Nucleus accumbens (tissue), 56 donors: ENCODE measurements around the gene CCM2.
A peak's percentile ranks its signal among the peaks of the same experiment; 100 is the strongest.

ENCODE experiments used
- DNase-seq, 56 donors: peaks; one replicate each; lab custom pipeline; 2025; lab: John Stamatoyannopoulos, UW

The CCM2 gene

DNA sequence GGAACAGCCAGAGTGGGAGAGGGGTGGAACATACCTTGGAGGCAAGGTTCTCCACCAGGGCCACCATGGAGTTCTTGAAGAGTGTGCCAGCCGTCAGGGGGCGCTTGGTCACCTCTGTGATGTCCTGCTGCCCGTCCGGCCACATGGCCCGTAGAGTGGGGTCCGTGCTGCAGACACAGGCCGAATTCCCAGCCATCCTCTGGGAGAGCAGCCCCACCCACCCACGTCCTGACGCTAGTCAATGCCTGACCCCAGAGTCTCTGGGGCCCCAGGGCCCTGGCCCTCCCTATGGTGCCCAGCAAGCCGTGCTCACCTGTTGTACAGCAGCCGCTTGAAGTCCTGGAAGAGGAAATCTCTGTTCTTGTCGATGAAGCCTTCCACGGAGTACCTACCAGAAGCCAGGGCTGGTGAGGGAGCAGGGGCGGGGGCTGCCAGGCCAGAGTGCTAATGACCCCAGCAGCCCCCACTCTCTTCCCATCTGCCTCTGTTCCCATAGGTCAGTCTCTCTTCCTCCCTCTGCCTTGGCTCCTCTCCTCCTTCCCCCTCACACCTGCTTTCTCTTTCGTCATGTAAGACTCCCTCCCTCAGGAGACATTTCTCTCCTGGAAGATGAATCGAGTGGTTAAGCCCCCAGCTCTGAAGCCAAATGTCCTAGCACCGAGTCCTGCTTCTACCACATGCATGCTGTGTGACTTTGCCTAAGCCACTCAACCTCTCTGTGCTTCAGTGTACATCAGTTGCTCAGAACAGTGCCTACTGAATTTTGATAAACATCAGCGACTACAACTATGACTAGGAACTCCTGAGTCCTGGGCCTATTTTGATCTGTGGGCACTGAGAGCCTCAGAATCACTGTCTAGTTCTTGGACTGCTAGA, 32.2 kb upstream of the CCM2 start:
- no peak for DNase-seq

DNA sequence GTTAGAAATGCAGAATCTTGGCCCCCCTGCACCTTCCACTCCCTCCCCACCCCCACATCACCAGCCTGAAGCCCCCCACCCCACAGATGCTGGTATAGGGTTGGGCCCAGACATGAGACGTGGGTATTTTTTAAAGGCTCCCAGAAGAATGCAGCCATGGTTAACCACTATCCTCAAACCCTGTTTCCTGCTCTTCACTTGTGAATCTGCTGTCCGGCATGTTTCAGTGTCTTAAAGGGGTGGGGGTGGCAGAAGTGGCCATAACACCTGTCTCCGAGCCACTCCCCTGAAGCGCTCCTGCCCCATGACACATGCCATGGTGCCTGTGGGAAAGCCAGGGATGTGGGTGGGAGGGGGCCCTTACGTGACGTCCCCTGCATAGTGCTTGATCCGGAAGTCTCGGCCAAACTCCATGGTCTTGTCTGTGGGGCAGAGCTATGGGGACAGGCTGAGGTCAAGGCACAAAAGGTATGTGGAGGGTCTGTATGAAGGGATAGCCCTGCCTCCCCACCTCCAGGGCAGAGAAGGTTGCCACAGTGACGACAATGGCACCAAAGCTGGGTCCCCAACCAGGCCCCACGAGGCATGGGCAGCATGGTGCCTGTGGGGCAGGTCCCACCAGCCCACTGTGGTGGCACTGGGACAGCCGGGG, 30.8 kb upstream of the CCM2 start:
- DNase-seq, result no peak

DNA sequence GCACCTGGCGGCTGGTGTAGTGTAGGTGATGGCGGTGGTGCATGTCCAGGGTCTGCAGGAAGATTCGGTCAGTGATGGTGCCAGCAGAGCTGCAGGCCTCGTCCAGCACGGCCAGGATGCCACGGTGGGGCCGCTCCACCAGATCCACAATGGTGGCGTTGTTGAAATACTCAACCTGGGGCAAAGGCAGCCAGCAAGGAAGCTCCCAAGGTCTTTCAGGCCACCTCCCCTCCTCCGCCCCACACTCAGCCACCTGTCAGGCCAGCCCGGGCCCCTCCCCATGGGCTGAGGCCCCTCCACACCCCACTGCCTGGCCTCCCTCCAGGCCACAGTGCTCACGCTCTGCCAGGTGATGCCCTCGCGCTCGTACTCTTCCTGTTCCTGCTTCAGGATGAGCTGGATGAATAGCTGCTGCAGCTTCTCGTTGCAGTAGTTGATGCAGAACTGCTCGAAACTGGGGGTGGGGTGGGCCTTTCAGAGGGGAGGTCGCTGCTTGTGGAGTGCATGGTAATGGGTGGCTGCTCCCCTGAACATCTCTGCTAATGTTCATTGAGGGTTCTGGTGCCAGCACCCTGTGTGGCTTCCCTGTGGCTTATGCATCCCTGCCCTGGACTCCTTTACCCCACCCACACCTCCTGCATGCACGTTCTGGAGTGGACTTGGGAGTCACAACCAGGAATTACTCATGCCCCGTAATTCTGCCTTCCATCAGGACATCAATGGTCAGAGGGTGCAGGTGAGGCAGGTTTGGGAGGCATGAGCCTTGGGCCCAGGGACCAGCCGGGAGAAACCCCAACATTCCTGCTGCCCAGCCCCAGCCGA, 30.1 kb upstream of the CCM2 start:
- DNase-seq, result no peak

DNA sequence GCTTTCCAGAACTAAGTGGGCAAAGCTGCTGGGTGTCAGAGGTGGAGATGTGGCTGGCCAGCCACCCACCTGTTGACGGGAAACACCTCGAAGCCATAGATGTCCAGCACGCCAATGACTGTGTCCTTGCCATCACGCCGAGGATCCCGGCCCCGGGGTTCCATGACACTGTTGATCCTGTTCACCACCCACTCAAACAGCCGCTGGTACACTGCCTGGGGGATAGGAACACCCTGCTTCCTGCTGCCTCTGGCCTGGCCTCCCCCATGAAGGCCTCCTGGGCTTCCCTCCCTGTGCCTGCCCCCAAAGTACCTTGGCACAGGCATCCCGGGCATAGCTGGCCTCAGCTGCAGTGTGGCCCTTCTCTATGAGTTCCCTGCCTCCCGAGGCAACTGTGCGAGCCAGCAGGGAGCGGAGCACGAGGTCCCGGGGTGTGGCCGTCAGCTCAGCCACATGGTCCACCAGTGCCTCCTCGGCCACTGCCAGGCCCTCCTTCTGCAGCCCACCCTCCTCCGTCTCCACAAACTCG, 29.4 kb upstream of the CCM2 start:
- no peak for DNase-seq

DNA sequence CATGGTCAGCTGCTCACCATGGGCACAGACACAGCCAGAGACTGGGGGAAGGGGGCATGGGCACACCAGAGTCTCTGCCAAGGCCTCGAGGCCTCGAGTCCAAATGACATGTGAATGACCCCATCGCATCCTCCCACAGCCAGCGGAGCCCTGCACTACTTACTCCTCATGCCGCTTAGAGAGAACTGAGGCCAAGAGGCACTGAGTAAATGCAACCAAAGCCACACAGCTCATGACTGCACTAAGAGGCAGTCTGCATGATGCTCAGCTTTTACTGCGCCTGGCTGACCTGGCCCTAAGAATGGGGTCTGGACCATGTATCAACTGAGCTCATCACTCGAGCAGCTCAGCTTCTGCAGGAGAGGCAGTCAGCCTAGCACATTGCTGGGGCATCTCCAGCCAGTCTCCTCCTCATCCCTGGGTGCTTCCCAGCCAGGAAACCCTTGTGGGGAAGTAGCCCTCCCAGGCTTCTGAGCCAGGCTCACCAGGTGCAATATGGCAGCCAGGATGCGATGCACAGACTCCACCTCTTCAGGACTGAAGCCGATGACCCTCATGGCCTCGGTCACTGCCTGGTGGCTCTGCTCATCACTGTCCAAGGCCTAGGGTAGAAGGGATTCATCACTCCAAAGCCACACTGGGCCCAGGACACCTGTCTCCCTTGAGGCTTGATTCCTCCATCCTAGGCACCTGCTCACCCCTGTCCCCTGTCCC, 28.7 kb upstream of the CCM2 start:
- no peak for DNase-seq

DNA sequence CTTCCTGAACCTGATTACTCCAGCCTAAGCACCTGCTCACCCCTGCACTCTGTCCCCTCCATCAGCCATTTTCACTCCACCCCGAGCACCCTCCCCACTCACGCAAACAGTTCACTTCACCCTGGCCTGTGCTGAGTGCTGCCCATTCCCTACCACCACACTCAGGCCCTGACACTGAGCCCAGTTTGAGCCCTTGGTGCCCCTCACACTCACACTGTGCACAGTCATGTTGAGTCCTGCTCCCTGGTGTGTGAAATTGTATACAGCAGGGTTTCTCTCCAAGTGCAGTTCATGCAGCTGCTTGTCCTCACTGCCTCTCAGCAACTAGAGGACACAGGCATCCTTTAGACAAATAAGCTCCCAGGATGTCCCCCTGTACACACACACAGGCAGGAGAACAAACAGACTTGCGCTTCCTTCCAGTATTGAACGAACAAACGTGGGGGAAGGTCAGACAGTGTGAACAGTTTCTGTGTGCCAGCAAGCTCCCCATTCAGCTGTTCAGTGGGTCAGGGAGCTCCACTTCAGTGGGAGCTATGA, 28.0 kb upstream of the CCM2 start:
- no peak for DNase-seq

DNA sequence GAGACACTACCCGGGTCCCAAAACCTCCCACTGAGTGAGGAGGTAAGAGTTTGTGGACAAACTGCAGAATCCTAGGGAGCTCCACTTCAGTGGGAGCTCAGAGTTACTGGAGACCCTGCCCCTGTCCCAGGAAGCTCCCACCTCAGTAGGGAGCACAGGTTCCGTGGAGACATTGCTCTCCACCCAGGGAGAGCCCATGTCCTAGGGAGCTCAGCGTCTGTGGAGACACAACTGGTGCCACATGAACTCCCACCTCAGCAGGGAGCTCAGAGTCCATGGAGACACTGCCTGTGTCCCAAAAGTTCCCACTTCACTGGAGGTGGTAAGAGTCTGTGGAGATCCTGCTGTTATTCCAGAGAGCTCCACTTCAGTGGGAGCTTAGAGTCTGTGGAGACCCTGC, 27.4 kb upstream of the CCM2 start:
- DNase-seq, result no peak

DNA sequence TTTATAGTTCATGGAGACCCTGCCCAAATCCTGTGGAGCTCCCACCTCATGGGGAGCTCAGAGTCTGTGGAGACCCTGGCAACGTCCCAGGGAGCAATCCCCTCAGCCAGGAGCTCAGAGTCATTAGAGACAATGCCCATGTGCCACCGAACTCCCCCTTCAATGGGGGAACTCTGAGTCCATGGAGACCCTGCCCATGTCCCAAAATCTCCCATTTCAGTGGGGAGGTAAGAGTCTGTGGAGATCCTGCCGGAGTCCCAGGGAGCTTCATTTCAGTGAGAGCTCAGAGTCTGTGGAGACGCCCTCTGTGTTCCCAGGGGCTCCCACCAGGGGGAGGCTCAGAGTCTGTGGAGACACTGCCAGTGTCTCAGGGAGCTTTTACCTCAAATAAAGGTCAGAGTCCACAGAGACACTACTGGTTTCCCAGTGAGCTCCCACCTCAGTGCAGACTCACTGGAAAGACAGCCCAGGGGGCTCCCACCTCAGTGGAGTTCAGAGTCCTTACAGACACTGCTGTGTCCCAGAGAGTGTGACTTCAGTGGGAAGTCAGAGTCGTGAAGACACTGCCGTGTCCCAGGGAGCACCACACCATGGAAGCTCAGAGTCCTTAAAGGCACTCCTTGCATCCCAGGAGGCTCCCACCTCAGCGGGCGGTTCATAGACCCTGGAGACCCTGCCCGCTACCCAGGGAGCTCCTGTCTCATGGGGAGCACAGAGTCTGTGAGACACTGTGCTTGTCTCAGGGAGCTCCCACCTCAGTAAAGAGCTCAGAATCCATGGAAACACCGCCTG, 26.2 kb upstream of the CCM2 start:
- peak in 14 of 56 donors; percentile 7 to 49 (median 22) for DNase-seq

DNA sequence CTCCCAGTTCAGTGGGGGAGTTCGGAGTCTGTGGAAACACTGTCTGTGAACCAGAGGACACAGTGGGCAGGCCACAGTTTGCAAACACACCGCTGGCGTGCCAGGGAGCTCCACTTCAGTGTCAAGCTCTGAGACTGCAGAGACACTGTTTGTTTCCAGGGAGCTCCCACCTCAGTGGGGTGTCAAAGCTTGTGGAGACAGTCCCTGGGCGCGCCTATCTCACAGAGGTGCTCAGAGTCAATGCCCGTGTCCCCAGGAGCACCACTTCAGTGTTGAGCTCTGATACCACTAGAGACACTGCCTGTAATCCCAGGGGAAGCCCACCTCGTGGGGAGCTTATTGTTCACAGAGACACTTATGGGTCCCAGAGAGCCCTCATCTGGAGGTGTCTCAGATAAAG, 25.5 kb upstream of the CCM2 start:
- DNase-seq, result no peak

DNA sequence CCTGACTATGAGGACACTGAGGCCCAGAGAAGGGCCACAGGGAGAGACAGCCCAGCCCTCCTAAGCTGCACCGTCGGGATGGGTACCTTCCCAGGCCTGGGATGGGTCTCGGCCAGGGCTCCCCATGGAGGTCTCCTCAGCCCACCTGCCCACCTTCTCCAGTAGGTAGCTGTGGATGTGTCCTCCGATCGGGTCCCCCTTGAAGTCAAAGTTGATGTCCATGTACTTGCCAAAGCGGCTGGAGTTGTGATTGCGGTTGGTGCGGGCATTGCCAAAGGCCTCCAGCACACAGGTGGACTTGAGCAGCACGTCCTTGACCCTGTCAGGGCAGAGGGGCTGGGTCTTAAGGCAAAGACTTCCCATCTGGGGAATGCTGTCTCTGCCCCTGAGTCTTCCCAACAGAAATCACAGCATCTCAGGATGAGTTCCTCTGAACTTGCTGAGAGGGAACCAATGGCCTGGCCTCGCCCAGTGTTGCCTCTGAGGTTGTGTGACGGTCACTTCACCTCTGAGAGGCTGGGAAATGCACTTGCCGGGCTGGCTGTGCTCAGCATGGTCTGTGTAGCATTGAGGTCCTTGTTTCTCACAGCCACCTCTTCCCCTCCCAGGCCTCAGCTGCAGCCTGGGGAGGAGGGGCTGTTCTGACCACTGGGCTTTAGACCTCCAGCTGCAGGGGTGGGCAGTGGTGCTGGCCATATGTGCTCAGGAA, 24.5 kb upstream of the CCM2 start:
- no peak for DNase-seq

DNA sequence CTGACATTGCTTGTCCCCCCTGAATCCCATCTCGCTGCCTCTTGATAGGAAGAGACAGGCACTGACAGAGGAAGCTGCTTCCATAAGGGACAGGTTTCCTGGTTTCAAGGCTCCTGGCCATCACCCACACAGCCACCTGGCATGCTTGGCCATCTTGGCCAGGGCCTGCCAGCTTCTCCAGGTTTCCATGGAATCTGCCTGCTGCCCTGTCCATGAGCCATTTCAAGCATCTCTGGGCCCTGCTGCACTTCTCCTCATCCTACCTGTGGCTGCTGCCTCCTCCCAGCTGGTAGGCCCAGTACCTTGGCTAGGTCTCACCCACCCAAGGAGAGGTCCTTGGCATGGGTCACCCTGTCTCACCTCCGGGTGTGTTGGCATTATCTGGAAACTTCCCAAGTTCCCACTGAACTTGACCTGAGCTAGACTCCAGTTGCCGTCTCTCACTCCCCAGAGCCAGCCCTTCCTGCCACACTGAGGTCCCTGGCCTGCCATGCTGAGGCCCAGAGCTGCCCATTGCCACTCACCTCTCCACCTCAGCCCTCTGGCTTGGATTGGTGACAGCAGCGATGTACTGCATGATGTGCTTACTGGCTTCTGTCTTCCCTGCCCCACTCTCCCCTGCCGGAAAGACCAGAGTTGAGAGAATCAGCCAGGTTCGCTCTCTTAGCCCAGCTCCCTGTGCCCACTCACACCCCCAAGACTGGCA, 23.8 kb upstream of the CCM2 start:
- DNase-seq, result no peak

DNA sequence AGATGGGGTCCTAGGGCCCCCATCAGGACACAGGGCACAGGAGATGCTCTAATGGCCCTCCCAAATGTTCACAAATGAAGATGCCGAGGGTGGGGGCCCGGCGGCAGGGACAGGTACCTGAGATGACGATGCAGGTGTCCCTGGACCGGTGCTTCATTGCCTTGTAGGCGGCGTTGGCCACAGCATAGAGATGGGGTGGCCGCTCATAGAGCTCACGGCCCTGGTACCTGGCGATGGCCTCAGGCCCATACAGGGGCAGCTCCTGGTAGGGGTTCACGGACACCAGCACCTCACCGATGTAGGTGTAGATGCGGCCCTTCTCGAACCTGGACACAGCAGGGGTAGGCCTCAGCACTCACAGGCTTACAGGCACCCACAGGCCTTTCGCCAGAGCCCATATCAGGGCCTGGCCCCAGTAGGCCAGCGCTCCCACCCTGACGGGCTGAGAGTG, 23.2 kb upstream of the CCM2 start:
- DNase-seq, result no peak

DNA sequence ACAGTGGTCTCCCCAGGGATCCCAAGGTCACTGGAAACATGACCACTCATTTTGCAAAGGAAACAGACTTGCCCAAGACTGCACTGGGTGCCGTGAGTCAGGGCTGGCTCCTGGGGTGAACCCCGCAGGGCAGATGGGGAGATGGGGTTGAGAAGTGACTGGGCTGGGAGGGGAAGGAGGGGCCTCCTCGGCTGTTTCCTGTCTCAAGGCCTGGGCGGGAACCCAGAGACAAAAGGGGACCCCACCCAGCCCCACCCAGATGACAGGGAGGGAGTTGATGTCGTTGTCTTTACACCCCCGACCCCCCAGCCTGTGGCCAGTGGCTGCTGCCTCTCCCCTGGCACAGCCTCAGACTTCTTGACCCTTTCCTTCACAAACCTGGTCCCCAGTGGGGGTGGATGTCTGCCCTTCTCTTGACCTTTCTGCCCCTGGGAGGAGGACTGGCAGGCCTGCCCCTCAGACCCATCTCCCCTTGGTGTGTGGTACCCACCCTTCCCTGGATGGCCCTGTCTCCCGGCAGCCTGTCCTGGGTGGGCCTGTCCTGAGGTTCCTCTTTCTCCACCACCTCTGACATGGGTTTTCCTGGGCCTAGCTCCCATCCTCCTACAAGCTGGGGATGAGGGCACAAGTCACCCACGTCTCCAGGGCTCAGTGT, 22.6 kb upstream of the CCM2 start:
- DNase-seq, result no peak

DNA sequence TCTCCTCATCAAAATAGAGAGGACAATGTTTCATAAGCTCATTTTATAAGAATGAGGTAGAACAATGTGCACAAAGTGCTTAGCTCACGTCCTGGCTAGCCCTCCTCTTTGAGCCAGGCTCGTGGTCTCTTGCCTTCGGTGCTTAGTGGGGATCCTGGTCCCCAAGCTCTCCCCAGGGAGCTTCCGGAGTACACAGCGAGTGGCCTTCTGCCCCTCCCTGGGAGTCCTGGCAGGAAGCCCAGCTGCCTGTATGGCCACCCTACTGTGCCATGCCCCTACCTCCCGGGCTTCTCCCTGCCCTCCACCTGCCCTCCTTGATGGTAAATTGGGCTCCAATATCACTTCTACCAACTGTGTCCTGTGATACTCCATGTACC, 22.1 kb upstream of the CCM2 start:
- DNase-seq, result no peak

DNA sequence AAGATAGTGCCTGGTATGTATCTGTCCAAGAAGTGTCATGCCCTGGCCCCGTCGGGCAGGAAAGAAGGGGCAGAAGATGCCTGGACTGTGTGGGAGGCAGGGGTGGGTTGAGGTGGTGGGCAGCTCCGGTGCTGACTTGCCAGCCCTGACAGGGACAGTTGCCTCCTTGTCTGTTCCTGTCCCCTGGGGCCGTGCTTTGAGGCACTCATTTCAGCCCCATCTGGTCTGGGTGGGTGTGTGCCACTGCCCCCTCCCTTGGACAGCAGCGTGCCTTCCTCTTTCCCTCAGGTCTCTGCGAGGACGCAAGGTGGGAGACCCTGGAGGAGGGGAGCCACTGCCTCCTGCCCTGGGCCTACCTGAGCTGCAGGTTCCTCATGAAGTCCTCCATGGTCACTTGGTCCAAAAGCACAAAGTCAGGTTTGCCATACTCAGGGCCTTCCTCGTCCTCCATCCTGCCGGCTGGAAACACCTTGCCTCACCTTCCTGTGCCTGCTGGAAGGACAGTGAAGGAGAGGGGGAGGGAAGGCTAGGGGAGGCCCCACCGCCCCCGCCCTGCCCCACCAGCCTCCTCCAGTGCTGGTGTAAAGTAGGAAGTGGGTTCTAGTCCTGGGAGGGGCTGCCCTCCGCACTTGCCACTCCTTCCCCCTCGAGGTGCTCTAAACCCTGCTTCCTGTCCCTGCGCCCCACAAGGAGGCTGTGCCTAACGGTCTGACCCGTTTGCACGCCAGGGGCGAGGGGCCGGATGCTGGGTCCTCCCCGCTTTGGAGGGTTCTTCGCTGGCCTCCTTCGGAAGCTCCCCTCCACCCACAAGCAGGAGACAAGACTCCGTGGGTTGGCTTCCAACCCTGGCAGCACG, 21.3 kb upstream of the CCM2 start, which contains the start of gene MYO1G:
MYO1G (minus strand) TSS at position 505 of the 856 bp plus-strand sequence; CDS start at position 451, 54 bp downstream.
- DNase-seq, result peak in 4 of 56 donors; percentile 4 to 22 (median 13)
